Suppressor macrophage (primary cell): ENCODE data around the gene EPM2AIP1.
"Not testable (repeated sequence)": the region's sequence is repeated elsewhere in the genome, so short reads cannot be mapped to it uniquely, and the experiment has no call there.

Source experiments
- DNase-seq, 4 experiments: peaks; one replicate each; pipeline ENCODE4 v3.0.0-alpha.2; 2020 to 2022

Gene EPM2AIP1

GRCh38 chr3:36993326-36994283 lies 674 bp upstream of the EPM2AIP1 start, which contains the start of gene MLH1:
Gene MLH1 (plus strand): TSS chr3:36993518. CDS start chr3:36993548, 30 bp downstream.
- DNase-seq, result peak; percentile 96 to 100 (median 96)

GRCh38 chr3:36991923-36992805 lies 767 bp downstream of the EPM2AIP1 start:
- DNase-seq, result peak; percentile 38 to 57 (median 50)

- DNase-seq, result no peak
Measured at GRCh38 chr3:36991147-36991546, 1.8 kb downstream of the EPM2AIP1 start.

- no peak for DNase-seq
Measured at GRCh38 chr3:36989568-36989967, 3.4 kb downstream of the EPM2AIP1 start.

GRCh38 chr3:36989005-36989404 lies 3.9 kb downstream of the EPM2AIP1 start:
- peak; percentile 22 to 77 (median 46) for DNase-seq

- no peak for DNase-seq
Measured at GRCh38 chr3:36988356-36988755, 4.6 kb downstream of the EPM2AIP1 start.

- DNase-seq, result no peak
Measured at GRCh38 chr3:36981006-36981405, 11.9 kb downstream of the EPM2AIP1 start.

GRCh38 chr3:36973139-36973538 lies 19.8 kb downstream of the EPM2AIP1 start:
- no peak for DNase-seq

GRCh38 chr3:36972163-36972562 lies 20.8 kb downstream of the EPM2AIP1 start:
- no peak for DNase-seq

GRCh38 chr3:36969540-36970432 lies 23.1 kb downstream of the EPM2AIP1 start:
- peak; percentile 69 to 88 (median 74) for DNase-seq

- no peak for DNase-seq
Measured at GRCh38 chr3:36969085-36969484, 23.8 kb downstream of the EPM2AIP1 start.

GRCh38 chr3:36965440-36965839 lies 27.5 kb downstream of the EPM2AIP1 start:
- DNase-seq, result no peak

- DNase-seq, result peak in 2 of 4 experiments; percentile 38 to 44
Measured at GRCh38 chr3:36964817-36965216, 28.1 kb downstream of the EPM2AIP1 start.

- peak in 2 of 4 experiments; percentile 14 to 18 for DNase-seq
Measured at GRCh38 chr3:36964331-36964730, 28.6 kb downstream of the EPM2AIP1 start.

- not testable (repeated sequence) for DNase-seq
Measured at GRCh38 chr3:36963008-36963407, 29.9 kb downstream of the EPM2AIP1 start.

GRCh38 chr3:36960502-36960901 lies 32.4 kb downstream of the EPM2AIP1 start:
- DNase-seq, result no peak

- no peak for DNase-seq
Measured at GRCh38 chr3:36959821-36960220, 33.1 kb downstream of the EPM2AIP1 start.

- peak in 3 of 4 experiments; percentile 13 to 49 (median 23) for DNase-seq
Measured at GRCh38 chr3:36957862-36958686, 34.9 kb downstream of the EPM2AIP1 start.

GRCh38 chr3:36957063-36957462 lies 35.9 kb downstream of the EPM2AIP1 start:
- peak in 1 of 4 experiments; percentile 21 for DNase-seq

GRCh38 chr3:36956155-36956554 lies 36.8 kb downstream of the EPM2AIP1 start:
- DNase-seq, result no peak
